GM10847 (cell line): ENCODE measurements around the gene SCO1.

Source experiments
- POLR2A ChIP-seq: IDR thresholded peaks from 2 replicates; pipeline ENCODE4 v1.6.1; 2011; ENCODE audit not compliant: insufficient read length; ENCODE audit errors: extremely low read depth

The SCO1 gene

GRCh38 chr17:10640475-10640874 lies 56.9 kb downstream of the SCO1 start:
- TF ChIP-seq POLR2A: no peak

GRCh38 chr17:10638151-10638550 lies 59.2 kb downstream of the SCO1 start:
- no peak for TF ChIP-seq POLR2A

- TF ChIP-seq POLR2A: no peak
Observed at GRCh38 chr17:10635290-10635689, 62.0 kb downstream of the SCO1 start.

DNA sequence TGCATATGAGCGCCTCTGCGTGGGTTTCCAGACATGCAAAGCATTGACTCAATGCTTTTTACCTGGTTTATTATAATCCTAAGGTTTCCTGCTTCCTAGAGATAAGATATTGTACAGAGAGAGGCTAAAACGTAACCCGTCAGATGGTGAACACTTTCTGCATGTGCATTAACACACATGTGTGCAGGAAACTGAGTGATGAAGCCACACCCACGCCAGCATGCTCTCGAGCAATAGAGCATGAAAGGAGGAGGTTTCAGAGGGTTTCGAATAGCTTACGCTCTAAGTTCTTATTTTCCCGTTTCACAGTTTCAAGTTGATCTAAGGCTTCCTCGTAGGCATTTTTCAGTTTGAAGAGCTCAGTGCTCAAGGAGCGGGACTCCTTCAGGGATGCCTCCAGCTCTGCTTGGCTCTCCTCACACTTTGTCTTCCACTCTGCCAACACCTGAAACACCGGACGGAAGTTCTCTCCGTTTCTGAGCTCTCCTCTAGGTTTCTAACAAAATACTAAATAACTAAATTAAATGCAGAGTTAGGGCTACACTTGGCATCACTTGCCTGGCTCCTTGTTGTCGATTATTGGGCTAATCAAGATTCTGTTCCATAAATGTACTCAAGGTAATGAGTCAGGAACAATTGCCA lies 63.5 kb downstream of the SCO1 start:
- no peak for TF ChIP-seq POLR2A

DNA sequence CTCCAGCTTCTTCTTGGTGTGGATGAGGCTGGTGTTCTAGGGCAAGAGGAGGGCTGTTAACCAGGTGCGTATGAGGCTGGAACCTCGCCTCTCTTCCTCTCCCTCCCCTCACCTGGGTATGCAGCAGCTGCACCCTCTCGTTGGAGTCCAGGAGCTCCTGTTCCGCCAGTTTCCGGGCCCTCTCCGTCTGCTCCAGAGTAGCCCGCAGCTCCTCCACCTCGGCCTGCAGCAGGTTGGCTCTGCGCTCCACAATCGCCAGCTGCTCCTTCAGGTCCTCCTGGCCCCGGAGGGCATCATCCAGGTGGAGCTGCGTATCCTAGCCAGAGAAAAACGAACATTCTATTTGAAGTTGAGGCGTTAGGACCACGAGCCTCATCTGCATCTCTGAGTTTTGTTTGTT lies 65.6 kb downstream of the SCO1 start:
- TF ChIP-seq POLR2A: no peak

DNA sequence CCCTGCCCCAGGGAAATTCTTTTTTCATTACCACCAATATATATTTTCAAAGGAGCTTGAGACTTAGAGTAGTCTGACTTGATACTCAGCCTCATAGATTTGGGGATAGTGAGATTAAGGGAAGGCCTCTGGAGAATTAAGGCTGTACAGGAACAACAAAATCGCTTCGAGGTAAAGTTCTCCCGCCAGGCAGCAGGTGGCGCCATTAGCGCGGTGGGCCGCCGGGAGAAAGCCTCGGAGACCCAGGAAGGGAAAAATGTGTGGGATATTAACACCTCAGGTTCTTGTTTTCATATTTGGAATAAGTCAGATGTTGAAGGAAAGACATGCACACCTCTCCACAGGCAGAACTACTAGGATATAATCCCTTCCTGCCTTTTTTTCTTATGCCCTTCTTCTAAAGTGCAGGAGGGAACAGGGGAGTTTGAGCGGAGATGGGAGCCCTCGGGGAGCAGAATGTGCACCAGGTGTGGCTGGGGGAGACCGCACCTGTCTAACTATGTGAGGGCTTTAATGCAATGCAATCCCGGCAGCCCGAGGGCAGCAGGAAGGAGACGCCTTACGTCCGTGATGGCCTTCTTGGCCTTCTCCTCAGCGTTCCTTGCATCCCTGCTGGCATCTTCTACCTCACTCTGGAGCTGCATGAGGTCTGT lies 66.2 kb downstream of the SCO1 start:
- no peak for TF ChIP-seq POLR2A

GRCh38 chr17:10629706-10630105 lies 67.6 kb downstream of the SCO1 start:
- TF ChIP-seq POLR2A: no peak

- no peak for TF ChIP-seq POLR2A
Observed at GRCh38 chr17:10628756-10629155, 68.6 kb downstream of the SCO1 start.

GRCh38 chr17:10626390-10626789 lies 70.9 kb downstream of the SCO1 start:
- TF ChIP-seq POLR2A: no peak

- no peak for TF ChIP-seq POLR2A
Observed at GRCh38 chr17:10624969-10625368, 72.4 kb downstream of the SCO1 start.

DNA sequence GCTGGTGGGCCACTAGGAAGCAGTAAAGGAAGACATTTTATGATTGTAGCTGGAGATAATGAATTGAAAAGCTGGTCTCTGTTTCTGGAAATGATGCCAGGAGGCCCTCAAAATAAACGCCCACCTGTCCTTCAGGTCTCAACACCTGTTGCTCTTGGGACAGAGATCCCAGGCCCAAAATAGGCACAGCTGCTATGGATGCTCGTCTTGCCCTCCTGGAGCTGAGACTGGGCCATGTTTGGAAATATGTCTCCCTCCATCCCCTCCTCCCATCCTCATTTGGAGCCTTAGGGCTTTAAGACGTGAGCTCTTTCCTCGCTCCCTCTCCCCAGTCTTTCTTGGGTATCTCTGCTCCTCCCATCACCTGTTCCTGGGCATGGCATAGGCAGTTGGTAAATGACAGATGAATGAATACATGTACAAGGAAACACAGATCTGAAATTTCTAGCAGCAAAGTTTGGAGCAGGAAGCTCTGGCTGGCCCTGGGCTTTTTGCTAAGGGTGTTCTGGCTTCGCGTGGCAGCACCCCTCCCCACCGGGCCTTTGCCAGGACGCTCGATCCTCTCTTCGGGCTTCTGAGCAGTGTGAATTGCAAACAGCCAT lies 73.5 kb downstream of the SCO1 start:
- TF ChIP-seq POLR2A: no peak

GRCh38 chr17:10622617-10623485 lies 74.5 kb downstream of the SCO1 start:
- TF ChIP-seq POLR2A: no peak
